Endometrium (tissue), 2 donors: ENCODE measurements around the gene CEP112.

Source experiments
- FAIRE-seq: peaks from 2 replicates; lab custom pipeline; 2012; peaks lifted over from hg19 to GRCh38; lab: Jason Lieb, UNC
- donor health status: control.
- donor health status: control.

Gene CEP112

GRCh38 chr17:65592125-65592965 is 599.6 kb downstream of the CEP112 start:
- FAIRE-seq, result no peak

- FAIRE-seq, result no peak
Measured at GRCh38 chr17:65589321-65589720, 602.6 kb downstream of the CEP112 start.

- FAIRE-seq, result no peak
Measured at GRCh38 chr17:65588181-65588808, 603.6 kb downstream of the CEP112 start.

GRCh38 chr17:65587534-65588180 is 604.3 kb downstream of the CEP112 start:
- FAIRE-seq, result no peak

- no peak for FAIRE-seq
Measured at GRCh38 chr17:65586899-65587298, 605.0 kb downstream of the CEP112 start.
